ENCODE measurements around the gene CARD8.

Gene CARD8

DNA sequence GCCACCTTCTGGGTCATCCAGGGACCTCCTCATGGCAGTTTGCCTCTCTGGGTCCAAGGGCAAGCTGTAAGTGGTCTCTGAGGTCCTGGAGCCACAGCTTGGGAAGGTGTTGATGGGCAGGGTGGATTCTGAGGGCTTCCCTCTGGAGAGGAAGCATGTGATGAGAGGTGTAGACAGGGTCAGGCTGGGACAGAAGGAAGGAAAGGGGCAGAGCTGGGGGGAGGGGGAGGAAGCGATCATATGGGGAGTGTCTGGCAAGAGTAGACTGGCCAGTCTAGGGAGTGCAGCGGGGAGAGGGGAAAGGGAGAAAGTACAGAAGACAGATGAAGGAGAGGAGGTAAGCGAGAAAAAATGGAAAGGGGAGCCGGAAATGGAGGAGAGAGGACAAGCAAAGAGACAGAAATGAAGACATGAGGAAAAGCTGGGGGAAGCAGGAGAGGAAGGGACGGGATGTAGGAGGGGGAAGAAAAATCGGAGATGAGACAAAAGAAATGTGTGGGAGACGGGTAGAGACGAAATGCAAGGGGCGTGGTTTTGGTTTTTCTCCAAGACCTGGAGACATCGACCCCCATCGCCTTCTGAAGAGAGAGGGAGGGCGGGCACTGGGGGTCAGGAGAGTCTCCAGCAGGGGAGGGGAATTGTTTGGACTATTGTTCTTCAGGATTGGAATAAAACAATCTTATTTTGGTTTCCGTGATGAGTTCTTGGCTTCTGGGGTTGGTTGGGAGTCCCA is 58.6 kb downstream of the CARD8 start:
- Mint-ChIP-seq H3K4me3 (no peak overlapping the region), H3K27ac (no peak overlapping the region), H3K4me1 (no peaks in the 10 kb centered on the region), H3K9me3 (no peaks in the 10 kb centered on the region), H3K36me3 (peaks cover 2% of the 10 kb centered on the region), H3K27me3 (no peaks in the 10 kb centered on the region)

DNA sequence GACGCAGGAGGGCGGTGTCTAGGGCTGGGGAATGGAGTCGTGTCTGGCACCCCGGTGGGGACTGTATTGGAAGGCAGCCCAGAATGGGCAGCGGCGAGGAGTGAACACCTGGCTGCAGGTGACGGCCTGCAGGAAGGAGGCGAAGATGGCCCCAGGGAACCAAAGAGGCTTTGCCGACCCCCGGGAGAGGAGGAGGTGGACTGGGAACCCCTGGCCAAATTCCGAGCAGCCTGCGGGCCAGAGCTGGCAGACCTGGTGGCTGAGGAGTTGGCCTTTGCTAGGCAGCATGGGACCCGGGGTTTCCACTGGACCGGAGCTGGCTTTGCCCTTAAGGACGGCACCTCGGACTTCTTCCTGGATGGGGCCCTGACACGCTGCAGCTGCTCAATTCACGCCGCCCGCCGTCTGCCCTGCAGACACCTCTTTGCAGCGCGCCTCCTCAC is 59.4 kb downstream of the CARD8 start:
- peaks cover 2% of the 10 kb centered on the region for H3K36me3 Mint-ChIP-seq
- no peak overlapping the region for H3K4me3 Mint-ChIP-seq
- no peak overlapping the region for H3K27ac Mint-ChIP-seq
- H3K27me3 Mint-ChIP-seq = no peaks in the 10 kb centered on the region
- no peaks in the 10 kb centered on the region for H3K4me1 Mint-ChIP-seq
- H3K9me3 Mint-ChIP-seq = no peaks in the 10 kb centered on the region

GRCh38 chr19:48194844-48195830 is 60.6 kb downstream of the CARD8 start:
- H3K4me1 Mint-ChIP-seq = no peaks in the 10 kb centered on the region
- H3K27me3 Mint-ChIP-seq = no peaks in the 10 kb centered on the region
- H3K4me3 Mint-ChIP-seq = no peak overlapping the region
- no peak overlapping the region for H3K27ac Mint-ChIP-seq
- H3K9me3 Mint-ChIP-seq = no peaks in the 10 kb centered on the region
- peaks cover 2% of the 10 kb centered on the region for H3K36me3 Mint-ChIP-seq

DNA sequence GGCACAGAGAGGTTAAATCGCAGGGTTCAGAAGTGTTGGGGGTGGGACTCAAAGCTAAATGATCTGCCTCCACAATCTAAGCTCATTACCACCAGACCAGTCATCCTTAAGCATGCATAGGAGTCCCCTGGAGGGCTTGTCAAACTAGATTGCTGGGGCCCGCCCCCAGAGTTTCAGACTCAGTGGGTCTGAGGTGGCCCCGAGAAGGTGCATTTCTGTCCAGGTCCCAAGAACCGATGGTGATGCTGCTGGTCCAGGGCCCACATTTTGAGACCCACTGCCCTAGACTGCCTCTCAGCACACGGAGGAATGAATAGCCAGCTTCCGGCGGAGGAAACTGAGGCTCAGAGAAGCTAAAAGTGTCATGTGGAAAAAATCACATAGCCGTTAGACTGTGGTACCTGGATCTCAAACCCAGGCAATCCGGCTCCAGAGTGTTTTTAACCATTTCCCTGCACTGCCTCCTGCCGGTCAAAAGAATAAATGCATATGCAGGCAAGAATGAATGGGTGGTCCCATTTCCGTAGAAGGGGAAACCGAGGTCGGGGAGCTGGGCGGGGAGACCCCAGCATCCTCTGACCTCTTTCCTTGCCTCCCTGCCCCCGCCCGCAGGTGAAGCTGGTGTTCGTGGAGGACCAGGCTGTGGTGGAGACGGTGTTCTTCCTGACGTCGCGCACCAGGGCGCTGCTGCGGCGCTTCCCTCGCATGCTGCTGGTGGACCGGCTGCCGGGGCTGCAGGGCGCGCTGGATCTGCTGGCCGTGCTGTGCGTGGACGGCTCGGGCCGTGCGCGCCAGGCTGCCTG is 61.5 kb downstream of the CARD8 start:
- no peaks in the 10 kb centered on the region for H3K9me3 Mint-ChIP-seq
- H3K36me3 Mint-ChIP-seq = peaks cover 2% of the 10 kb centered on the region
- no peaks in the 10 kb centered on the region for H3K27me3 Mint-ChIP-seq
- H3K4me1 Mint-ChIP-seq = no peaks in the 10 kb centered on the region
- H3K27ac Mint-ChIP-seq = no peak overlapping the region
- H3K4me3 Mint-ChIP-seq = no peak overlapping the region

- Mint-ChIP-seq H3K36me3 (peaks cover 4% of the 10 kb centered on the region), H3K4me1 (no peaks in the 10 kb centered on the region), H3K27me3 (no peaks in the 10 kb centered on the region), H3K9me3 (no peaks in the 10 kb centered on the region), H3K27ac (no peak overlapping the region), H3K4me3 (no peak overlapping the region)
These were observed 63.0 kb downstream of the CARD8 start for GRCh38 chr19:48192750-48193149.

- Mint-ChIP-seq H3K4me1 (no peaks in the 10 kb centered on the region), H3K4me3 (no peak overlapping the region), H3K27ac (no peak overlapping the region), H3K9me3 (no peaks in the 10 kb centered on the region), H3K27me3 (no peaks in the 10 kb centered on the region), H3K36me3 (peaks cover 3% of the 10 kb centered on the region)
These were observed 64.8 kb downstream of the CARD8 start for GRCh38 chr19:48190885-48191284.

DNA sequence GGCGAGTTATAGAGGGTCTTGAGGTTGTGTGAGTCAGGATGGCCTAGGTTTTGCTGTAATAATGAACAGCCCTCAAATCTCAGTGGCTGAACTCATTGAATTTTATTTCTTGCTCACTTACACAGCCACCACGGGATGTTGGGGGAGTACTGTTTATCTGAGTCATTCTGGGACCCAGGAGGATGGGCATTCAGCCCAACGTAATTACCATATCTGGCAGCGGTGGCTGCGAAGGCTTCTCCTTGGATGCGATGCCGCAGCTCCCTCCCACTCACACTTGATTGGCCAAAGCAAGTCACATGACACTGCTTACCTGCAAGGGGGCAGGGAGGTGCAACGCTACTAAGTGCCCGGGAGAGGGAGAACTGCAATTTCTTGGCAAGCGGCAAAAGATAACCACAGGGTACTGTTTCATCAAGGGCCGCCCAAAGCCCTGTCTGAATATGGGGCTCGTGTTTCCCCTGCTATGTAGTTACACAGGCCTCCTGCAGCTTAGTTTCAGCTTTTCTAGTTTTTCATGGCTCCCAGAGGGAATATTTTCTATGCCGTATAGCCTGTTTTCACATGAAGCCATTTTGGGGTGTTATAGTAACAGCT is 65.3 kb downstream of the CARD8 start:
- Mint-ChIP-seq H3K27me3 (no peaks in the 10 kb centered on the region), H3K27ac (no peak overlapping the region), H3K9me3 (no peaks in the 10 kb centered on the region), H3K4me3 (no peak overlapping the region), H3K4me1 (no peaks in the 10 kb centered on the region), H3K36me3 (peaks cover 3% of the 10 kb centered on the region)

DNA sequence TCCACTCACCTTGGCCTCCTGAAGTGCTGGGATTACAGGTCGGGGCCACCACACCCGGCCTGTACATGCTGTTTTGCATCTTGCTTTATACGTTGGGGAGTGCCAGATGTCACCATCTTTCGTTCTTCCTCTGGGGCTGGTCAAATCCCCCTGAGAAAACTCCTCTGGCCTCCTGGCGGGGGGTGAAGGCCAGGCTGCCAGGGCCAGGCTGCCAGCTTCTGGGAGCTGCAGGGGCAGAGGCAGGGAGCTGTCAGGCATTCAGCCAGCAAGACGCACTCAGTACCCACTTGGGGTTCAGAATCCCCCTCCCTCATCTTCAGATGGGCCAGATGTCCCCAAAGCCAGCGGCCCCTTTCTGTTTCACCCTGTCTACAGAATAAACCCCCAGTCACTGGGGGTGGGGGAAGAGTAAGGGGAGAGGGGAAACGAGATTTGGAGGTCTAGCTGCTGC is 69.1 kb downstream of the CARD8 start:
- H3K27me3 Mint-ChIP-seq = no peaks in the 10 kb centered on the region
- H3K4me1 Mint-ChIP-seq = no peaks in the 10 kb centered on the region
- no peaks in the 10 kb centered on the region for H3K9me3 Mint-ChIP-seq
- H3K27ac Mint-ChIP-seq = no peak overlapping the region
- H3K4me3 Mint-ChIP-seq = no peak overlapping the region
- H3K36me3 Mint-ChIP-seq = peaks cover 7% of the 10 kb centered on the region

DNA sequence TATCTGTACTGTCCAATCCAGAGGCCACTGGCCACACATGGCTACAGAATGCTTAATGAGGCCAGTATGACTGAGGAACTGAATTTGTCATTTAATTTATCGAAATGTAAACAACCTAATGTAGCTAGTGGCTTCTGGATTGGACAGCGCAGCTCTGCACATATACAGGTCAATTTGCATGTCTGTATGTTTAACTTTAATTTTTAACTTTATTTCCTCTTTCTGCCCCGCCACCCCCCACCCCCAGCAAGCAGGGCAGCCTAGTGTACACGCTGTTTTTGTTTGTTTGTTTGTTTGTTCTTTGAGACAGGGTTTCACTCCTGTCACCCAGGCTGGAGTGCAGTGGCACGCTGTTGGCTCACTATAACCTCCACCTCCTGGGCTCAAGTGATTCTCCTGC is 69.7 kb downstream of the CARD8 start:
- Mint-ChIP-seq H3K4me1 (no peaks in the 10 kb centered on the region), H3K4me3 (no peak overlapping the region), H3K9me3 (no peaks in the 10 kb centered on the region), H3K27me3 (no peaks in the 10 kb centered on the region), H3K27ac (no peak overlapping the region), H3K36me3 (peaks cover 8% of the 10 kb centered on the region)

DNA sequence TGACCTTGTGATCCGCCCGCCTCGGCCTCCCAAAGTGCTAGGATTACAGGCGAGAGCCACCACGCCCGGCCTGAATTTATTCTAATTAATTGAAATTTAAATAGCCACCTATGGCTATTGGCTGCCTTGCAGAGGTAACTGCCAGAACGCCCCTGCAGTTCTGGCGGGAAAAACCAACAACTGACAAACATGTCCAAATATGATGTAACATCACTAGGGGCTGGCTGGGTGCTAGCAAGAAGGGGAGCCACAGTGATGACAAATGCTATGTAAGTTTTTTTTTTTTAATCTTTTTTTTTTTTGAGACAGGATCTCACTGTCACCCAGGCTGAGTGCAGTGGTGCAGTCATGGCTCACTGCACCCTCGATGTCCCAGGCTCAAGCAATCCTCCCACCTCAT is 72.4 kb downstream of the CARD8 start:
- Mint-ChIP-seq H3K36me3 (peaks cover 8% of the 10 kb centered on the region), H3K27ac (no peak overlapping the region), H3K9me3 (no peaks in the 10 kb centered on the region), H3K27me3 (no peaks in the 10 kb centered on the region), H3K4me1 (no peaks in the 10 kb centered on the region), H3K4me3 (no peak overlapping the region)

- Mint-ChIP-seq H3K27ac (no peak overlapping the region), H3K36me3 (peaks cover 8% of the 10 kb centered on the region)
These were observed 73.3 kb downstream of the CARD8 start for GRCh38 chr19:48182434-48182833.

GRCh38 chr19:48181505-48181904 is 74.2 kb downstream of the CARD8 start:
- H3K4me3 Mint-ChIP-seq = no peak overlapping the region
- H3K9me3 Mint-ChIP-seq = no peaks in the 10 kb centered on the region
- H3K4me1 Mint-ChIP-seq = no peaks in the 10 kb centered on the region
- no peaks in the 10 kb centered on the region for H3K27me3 Mint-ChIP-seq
- H3K36me3 Mint-ChIP-seq = peaks cover 8% of the 10 kb centered on the region
- H3K27ac Mint-ChIP-seq = no peak overlapping the region

More at GRCh38 chr19:48182434-48182833, 73.3 kb downstream of the CARD8 start:
- Mint-ChIP-seq H3K4me1 (no peaks in the 10 kb centered on the region), H3K4me3 (no peak overlapping the region), H3K27me3 (no peaks in the 10 kb centered on the region), H3K9me3 (no peaks in the 10 kb centered on the region)

- Mint-ChIP-seq H3K36me3 (peaks cover 19% of the 10 kb centered on the region), H3K4me1 (peaks cover 16% of the 10 kb centered on the region), H3K4me3 (no peak overlapping the region), H3K27ac (no peak overlapping the region), H3K9me3 (no peaks in the 10 kb centered on the region), H3K27me3 (no peaks in the 10 kb centered on the region)
These were observed 79.5 kb downstream of the CARD8 start for GRCh38 chr19:48176226-48176625.

GRCh38 chr19:48175578-48175977 is 80.1 kb downstream of the CARD8 start:
- Mint-ChIP-seq H3K4me3 (no peak overlapping the region), H3K9me3 (no peaks in the 10 kb centered on the region), H3K27ac (no peak overlapping the region), H3K4me1 (peaks cover 20% of the 10 kb centered on the region), H3K27me3 (no peaks in the 10 kb centered on the region), H3K36me3 (peaks cover 21% of the 10 kb centered on the region)

DNA sequence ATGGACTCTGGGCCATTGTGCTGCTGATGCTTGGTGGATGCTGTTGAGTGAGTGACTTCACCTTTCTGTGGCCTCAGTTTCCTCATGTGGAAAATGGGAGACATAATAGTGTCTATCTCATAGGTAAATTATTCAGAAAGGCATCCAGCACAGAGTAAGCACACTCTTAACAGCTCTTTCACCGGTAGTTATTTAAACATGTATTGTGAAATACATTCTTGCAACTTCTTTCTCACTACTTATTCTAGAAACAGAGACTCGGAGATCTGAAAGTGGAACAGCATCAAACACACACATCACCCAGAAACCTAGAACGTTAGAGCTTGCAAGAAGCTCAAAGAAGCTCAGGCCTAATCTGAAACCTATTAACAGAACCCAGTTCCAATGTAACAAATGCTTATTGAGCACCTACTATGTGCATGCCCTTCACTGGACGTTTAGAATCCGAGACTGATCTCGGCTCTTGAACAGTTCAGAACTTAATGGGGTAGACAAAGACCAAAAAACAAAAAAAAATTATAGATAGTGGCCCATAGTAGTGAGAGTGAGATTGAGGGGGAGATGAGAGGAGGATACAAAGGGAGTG is 81.2 kb downstream of the CARD8 start:
- peaks cover 18% of the 10 kb centered on the region for H3K36me3 Mint-ChIP-seq
- no peaks in the 10 kb centered on the region for H3K27me3 Mint-ChIP-seq
- no peak overlapping the region for H3K4me3 Mint-ChIP-seq
- H3K9me3 Mint-ChIP-seq = no peaks in the 10 kb centered on the region
- no peak overlapping the region for H3K27ac Mint-ChIP-seq
- H3K4me1 Mint-ChIP-seq = peaks cover 21% of the 10 kb centered on the region
